Mammary epithelial cell (primary cell): ENCODE data around the gene DNAJC27.

Experiments
- CTCF ChIP-seq, 2 donors: IDR thresholded peaks in 1 of 2; conservative IDR thresholded peaks in 1 of 2; 2 replicates each; pipeline ENCODE4 v1.5.1; 2011 to 2012; ENCODE audit warnings: inconsistent platforms in 2 of 2, low read length in 2 of 2, mild to moderate bottlenecking in 2 of 2, control low read depth in 1 of 2, low read depth in 1 of 2; ENCODE audit not compliant: insufficient read depth in 1 of 2; ENCODE audit errors: extremely low read depth in 1 of 2
- EZH2 ChIP-seq: IDR thresholded peaks from 2 replicates; pipeline ENCODE4 v1.6.1; 2012; ENCODE audit warnings: low read length, inconsistent platforms, borderline replicate concordance

- no peak for TF ChIP-seq CTCF (conservative IDR thresholded peaks at IDR 0.05 in 1 of 2, IDR thresholded peaks at IDR 0.05 in 1 of 2; ENCODE audit: extremely low read depth in 1 of 2, insufficient read depth in 1 of 2, low read depth in 1 of 2, low read length in 2 of 2)
- no peak for TF ChIP-seq EZH2
Observed at GRCh38 chr2:24955921-24956320, 15.8 kb downstream of the DNAJC27 start.
